ENCODE results near the gene MAD1L1.

GRCh38 chr7:2029936-2030335 is 202.8 kb downstream of the MAD1L1 start:
- TF ChIP-seq CTCF (IDR thresholded peaks at IDR 0.05 in 8 of 11, conservative IDR thresholded peaks at IDR 0.05 in 3 of 11) = no peak
- no peak for TF ChIP-seq POLR2A (IDR thresholded peaks at IDR 0.05)
- TF ChIP-seq POLR2AphosphoS5 (IDR thresholded peaks at IDR 0.05) = no peak
